ENCODE data around the gene OPN4. TPM values are rescaled to one million over a fixed set of nuclear protein-coding genes. Genes with fewer than 3 reads are reported as not detected.

Gene OPN4
- total RNA-seq, 3 donors from 2014 or later (not counting 1 experiment from before 2014, with no cell fraction given) = not detected

DNA sequence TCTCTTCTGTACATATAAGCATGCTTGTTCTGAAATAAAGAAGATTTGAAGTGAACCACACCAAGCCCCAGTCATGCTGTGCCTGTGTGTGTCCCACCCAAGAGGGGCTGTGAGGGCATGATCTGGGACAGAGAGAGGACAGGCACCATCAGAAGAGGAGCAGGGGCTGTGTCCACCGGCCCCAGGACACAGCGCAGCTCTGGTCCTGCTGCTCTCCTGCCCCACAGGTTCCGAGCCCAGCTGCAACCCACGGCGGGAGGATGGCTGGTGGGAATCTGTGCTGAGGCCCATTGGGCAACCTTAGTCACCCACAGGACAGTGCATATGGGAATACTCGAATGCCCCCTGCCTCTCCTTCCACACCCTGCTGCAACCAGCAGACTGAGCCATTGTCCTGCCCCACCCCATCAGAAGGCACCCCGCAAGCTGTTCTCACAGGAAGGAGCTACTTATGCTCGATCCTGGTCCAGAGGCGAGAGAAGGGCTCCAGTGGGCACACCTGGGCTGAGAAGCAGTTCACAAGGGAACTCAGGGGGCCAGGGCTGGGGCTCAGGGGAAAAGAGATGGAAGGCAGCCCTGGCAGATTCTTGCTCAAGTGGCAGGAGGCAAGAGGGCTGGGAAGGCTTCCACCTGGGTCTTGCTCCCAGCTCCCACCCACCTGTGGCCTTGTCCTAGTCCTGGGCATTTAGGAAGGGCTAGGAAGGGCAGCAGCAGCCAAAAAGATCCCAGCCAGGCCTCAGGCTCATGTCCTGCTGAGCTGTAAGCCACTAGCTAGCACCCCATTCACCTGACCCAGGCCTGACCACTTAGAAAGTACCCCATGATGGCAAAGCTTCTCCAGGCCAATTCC is 45.9 kb downstream of the OPN4 start:
- Mint-ChIP-seq H3K4me1 (no peaks in the 10 kb centered on the region), H3K9me3 (no peaks in the 10 kb centered on the region), H3K27me3 (ENCODE audit: low read depth in 2 of 2) (peaks cover 0 to 5% of the 10 kb centered on the region in 2 donors), H3K4me3 (no peak overlapping the region), H3K27ac (no peak overlapping the region), H3K36me3 (no peaks in the 10 kb centered on the region)
- H3K4me3 ChIP-seq (ENCODE audit: low read length) = no peak overlapping the region
- no peak for ATAC-seq
- no peaks in the 10 kb centered on the region for H3K4me1 ChIP-seq (ENCODE audit: control insufficient read depth, insufficient read depth, low read length)
- no peaks in the 10 kb centered on the region for H3K9me3 ChIP-seq (ENCODE audit: control insufficient read depth, insufficient read depth, low read length)
- no peaks in the 10 kb centered on the region for H3K27me3 ChIP-seq (ENCODE audit: control insufficient read depth, insufficient read depth, low read length)
- intact Hi-C loops (cut with micrococcal nuclease) = no loop called here
- no peak for TF ChIP-seq CTCF (IDR thresholded peaks at IDR 0.05)
- no peaks in the 10 kb centered on the region for H3K36me3 ChIP-seq (ENCODE audit: control insufficient read depth, insufficient read depth, low read length)
- DNase-seq = no peak
- no peak overlapping the region for H3K27ac ChIP-seq (ENCODE audit: low read length)
- 93% methylated on average over 9 of the region's 9 CpGs for WGBS (ENCODE audit: insufficient coverage)

- no peak overlapping the region for H3K27ac Mint-ChIP-seq
- ATAC-seq (no peak), DNase-seq (no peak)
- Histone ChIP-seq H3K36me3 (ENCODE audit: control insufficient read depth, insufficient read depth, low read length) (no peaks in the 10 kb centered on the region), H3K9me3 (ENCODE audit: control insufficient read depth, insufficient read depth, low read length) (no peaks in the 10 kb centered on the region), H3K4me3 (ENCODE audit: low read length) (no peak overlapping the region), H3K27ac (ENCODE audit: low read length) (no peak overlapping the region), H3K4me1 (ENCODE audit: control insufficient read depth, insufficient read depth, low read length) (no peaks in the 10 kb centered on the region), H3K27me3 (ENCODE audit: control insufficient read depth, insufficient read depth, low read length) (no peaks in the 10 kb centered on the region)
- no peaks in the 10 kb centered on the region for H3K9me3 Mint-ChIP-seq
- intact Hi-C loops (cut with micrococcal nuclease) = no loop called here
- H3K4me3 Mint-ChIP-seq = no peak overlapping the region
- H3K4me1 Mint-ChIP-seq = no peaks in the 10 kb centered on the region
- H3K27me3 Mint-ChIP-seq (ENCODE audit: low read depth in 2 of 2) = peaks cover 0 to 4% of the 10 kb centered on the region in 2 donors
- TF ChIP-seq CTCF (IDR thresholded peaks at IDR 0.05) = no peak
- H3K36me3 Mint-ChIP-seq = no peaks in the 10 kb centered on the region
- 90% methylated on average over 12 of the region's 12 CpGs for WGBS (ENCODE audit: insufficient coverage)
These were observed 46.7 kb downstream of the OPN4 start for GRCh38 chr10:86700851-86701617.

GRCh38 chr10:86703176-86703575 is 48.8 kb downstream of the OPN4 start:
- Mint-ChIP-seq H3K9me3 (no peaks in the 10 kb centered on the region), H3K36me3 (no peaks in the 10 kb centered on the region), H3K4me1 (peaks cover 6 to 8% of the 10 kb centered on the region in 2 donors), H3K27me3 (ENCODE audit: low read depth in 2 of 2) (no peaks in the 10 kb centered on the region), H3K27ac (no peak overlapping the region), H3K4me3 (no peak overlapping the region)
- H3K36me3 ChIP-seq (ENCODE audit: control insufficient read depth, insufficient read depth, low read length) = no peaks in the 10 kb centered on the region
- H3K27me3 ChIP-seq (ENCODE audit: control insufficient read depth, insufficient read depth, low read length) = no peaks in the 10 kb centered on the region
- no peaks in the 10 kb centered on the region for H3K9me3 ChIP-seq (ENCODE audit: control insufficient read depth, insufficient read depth, low read length)
- no peak for DNase-seq
- TF ChIP-seq CTCF (IDR thresholded peaks at IDR 0.05) = no peak
- H3K4me1 ChIP-seq (ENCODE audit: control insufficient read depth, insufficient read depth, low read length) = peaks cover 6% of the 10 kb centered on the region
- 93% methylated on average over 8 of the region's 8 CpGs for WGBS (ENCODE audit: insufficient coverage)
- H3K27ac ChIP-seq (ENCODE audit: low read length) = no peak overlapping the region
- intact Hi-C loops (cut with micrococcal nuclease) = no loop called here
- no peak overlapping the region for H3K4me3 ChIP-seq (ENCODE audit: low read length)
- no peak for ATAC-seq
